Measurements from ENCODE around the gene ALG9. TPM values are rescaled to one million over a fixed set of nuclear protein-coding genes. Genes with fewer than 3 reads are reported as not detected.

The ALG9 gene
- total and polyA plus RNA-seq, 2 of the 4 experiments (the other 2 are of a cell fraction): 20.7 to 35.7 TPM

DNA sequence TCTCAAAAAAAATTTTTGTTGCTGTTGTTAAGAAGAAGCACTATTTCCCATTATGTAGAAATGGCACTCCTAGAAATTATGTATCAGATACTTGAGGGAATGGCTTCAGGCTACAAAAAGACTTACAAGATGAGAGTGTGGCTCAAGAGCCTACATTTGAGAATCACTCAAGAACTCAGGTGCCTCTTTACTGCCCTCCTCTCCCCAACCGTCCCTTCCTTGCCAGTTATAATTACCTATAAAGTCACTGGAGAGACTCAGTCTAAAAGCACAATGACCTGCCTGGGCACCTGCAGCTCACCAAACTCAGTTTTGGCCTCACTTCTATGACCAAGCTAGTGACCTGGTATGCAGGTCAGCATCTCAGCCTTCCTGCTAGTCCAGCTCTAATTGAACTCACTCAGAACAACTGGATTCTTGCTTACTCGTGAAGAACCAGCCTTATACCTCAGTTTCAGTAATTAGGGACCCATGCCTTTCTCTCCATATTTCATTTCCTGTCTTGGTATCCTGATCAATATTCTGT, 63.3 kb downstream of the ALG9 start:
- H3K4ac ChIP-seq (ENCODE audit: low read depth, low read length): no peak overlapping the region
- H2BK5ac ChIP-seq (ENCODE audit: low read depth, low read length, poor library complexity, severe bottlenecking): no peak overlapping the region
- no peak overlapping the region for H3K23ac ChIP-seq (ENCODE audit: low read depth, low read length)
- peaks cover 3% of the 10 kb centered on the region in 2 experiments; a peak in 1 of 4 replicates for H3K79me1 ChIP-seq (ENCODE audit: low read depth in 1 of 2, low read length in 2 of 2)
- no peak overlapping the region for H3K4me3 ChIP-seq (ENCODE audit: insufficient read depth, low read depth, low read length)
- CTCF ChIA-PET: interaction anchor here (0.6 kb wide), 1 partner anchor 20 kb away, joined by 5 read pairs; no protein-coding TSS in a partner anchor
- WGBS, 2 experiments (ENCODE audit: extremely low coverage in 2 of 2, insufficient read length in 1 of 2): 100% methylated on average over 2 of the region's 2 CpGs; no CpG with 5 or more reads in 1 of the 2 experiments
- no peak overlapping the region for H2BK120ac ChIP-seq (ENCODE audit: low read depth, low read length)
- no peak overlapping the region for H4K91ac ChIP-seq (ENCODE audit: insufficient read depth, low read depth, low read length)
- H4K5ac ChIP-seq (ENCODE audit: low read depth, low read length): no peak overlapping the region
- H3K56ac ChIP-seq (ENCODE audit: extremely low read depth, insufficient read depth, low read length): no peak overlapping the region
- ATAC-seq (ENCODE audit: low read depth) (no peak), DNase-seq (no peak)
- no peak overlapping the region for H3K9ac ChIP-seq (ENCODE audit: low read depth, low read length)
- no peak overlapping the region for H3K4me2 ChIP-seq (ENCODE audit: low read depth, low read length)
- in situ Hi-C loops (cut with MboI; ENCODE audit: low sequenced_read_pairs): no loop called here
- H3K18ac ChIP-seq (ENCODE audit: low read depth, low read length): no peak overlapping the region
- POLR2A ChIA-PET (ENCODE audit: unreplicated experiment): no interaction called here
- no peak overlapping the region for H3K27ac ChIP-seq (ENCODE audit: insufficient read depth, low read length)
- H3K4me1 ChIP-seq (ENCODE audit: control insufficient read depth, insufficient read depth, low read length): no peaks in the 10 kb centered on the region
- no peak overlapping the region for H4K8ac ChIP-seq (ENCODE audit: low read depth in 2 of 2, low read length in 2 of 2)
- H2AK5ac ChIP-seq (ENCODE audit: low read depth, low read length): no peak overlapping the region
- no peak overlapping the region for H2BK15ac ChIP-seq (ENCODE audit: low read depth, low read length)
- peaks cover 14% of the 10 kb centered on the region for H3K36me3 ChIP-seq (ENCODE audit: control insufficient read depth, insufficient read depth, low read length)
- peaks cover 6% of the 10 kb centered on the region; the same call in 1 of the 2 replicates for H3K9me1 ChIP-seq (ENCODE audit: insufficient read depth, low read length)
- no peak overlapping the region for H3K14ac ChIP-seq (replicated peaks; ENCODE audit: low read depth, low read length)
- no peak overlapping the region for H2AFZ ChIP-seq (replicated peaks; ENCODE audit: low read length, poor library complexity)
- dilution Hi-C loops (cut with HindIII; ENCODE audit: low sequenced_read_pairs, unreplicated experiment): no loop called here
- no peaks in the 10 kb centered on the region for H3K9me3 ChIP-seq (ENCODE audit: control insufficient read depth, insufficient read depth, low read length)
- no TSS peak for BruUV-seq (replicated peaks)
- TF ChIP-seq NFE2L2 (IDR thresholded peaks at IDR 0.05; ENCODE audit: low read depth, low read length) (no peak), BHLHE40 (IDR thresholded peaks at IDR 0.05; ENCODE audit: low read depth, low read length) (no peak), MAFK (IDR thresholded peaks at IDR 0.05; ENCODE audit: low read depth, low read length) (no peak), CHD1 (IDR thresholded peaks at IDR 0.05; ENCODE audit: low read depth, low read length) (no peak), FOS (IDR thresholded peaks at IDR 0.05; ENCODE audit: low read depth, low read length) (no peak), MXI1 (IDR thresholded peaks at IDR 0.05; ENCODE audit: borderline replicate concordance, low read depth, low read length) (no peak), POLR2A (IDR thresholded peaks at IDR 0.05; ENCODE audit: low read depth, low read length) (no peak), RCOR1 (IDR thresholded peaks at IDR 0.05; ENCODE audit: insufficient replicate concordance, low read length) (no peak), RAD21 (IDR thresholded peaks at IDR 0.05; ENCODE audit: low read length) (no peak), SMC3 (IDR thresholded peaks at IDR 0.05; ENCODE audit: low read depth, low read length) (no peak), MAZ (IDR thresholded peaks at IDR 0.05; ENCODE audit: borderline replicate concordance, low read depth, low read length) (no peak), CEBPB (IDR thresholded peaks at IDR 0.05; ENCODE audit: low read depth, low read length) (no peak)
- TF ChIP-seq, protein P1, sequence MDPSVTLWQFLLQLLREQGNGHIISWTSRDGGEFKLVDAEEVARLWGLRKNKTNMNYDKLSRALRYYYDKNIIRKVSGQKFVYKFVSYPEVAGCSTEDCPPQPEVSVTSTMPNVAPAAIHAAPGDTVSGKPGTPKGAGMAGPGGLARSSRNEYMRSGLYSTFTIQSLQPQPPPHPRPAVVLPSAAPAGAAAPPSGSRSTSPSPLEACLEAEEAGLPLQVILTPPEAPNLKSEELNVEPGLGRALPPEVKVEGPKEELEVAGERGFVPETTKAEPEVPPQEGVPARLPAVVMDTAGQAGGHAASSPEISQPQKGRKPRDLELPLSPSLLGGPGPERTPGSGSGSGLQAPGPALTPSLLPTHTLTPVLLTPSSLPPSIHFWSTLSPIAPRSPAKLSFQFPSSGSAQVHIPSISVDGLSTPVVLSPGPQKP (IDR thresholded peaks at IDR 0.05; ENCODE audit: borderline replicate concordance, low read depth, low read length): no peak
- TF ChIP-seq, protein P2, sequence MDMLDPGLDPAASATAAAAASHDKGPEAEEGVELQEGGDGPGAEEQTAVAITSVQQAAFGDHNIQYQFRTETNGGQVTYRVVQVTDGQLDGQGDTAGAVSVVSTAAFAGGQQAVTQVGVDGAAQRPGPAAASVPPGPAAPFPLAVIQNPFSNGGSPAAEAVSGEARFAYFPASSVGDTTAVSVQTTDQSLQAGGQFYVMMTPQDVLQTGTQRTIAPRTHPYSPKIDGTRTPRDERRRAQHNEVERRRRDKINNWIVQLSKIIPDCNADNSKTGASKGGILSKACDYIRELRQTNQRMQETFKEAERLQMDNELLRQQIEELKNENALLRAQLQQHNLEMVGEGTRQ (IDR thresholded peaks at IDR 0.05; ENCODE audit: low read depth, low read length): no peak
- TF ChIP-seq, protein P3, sequence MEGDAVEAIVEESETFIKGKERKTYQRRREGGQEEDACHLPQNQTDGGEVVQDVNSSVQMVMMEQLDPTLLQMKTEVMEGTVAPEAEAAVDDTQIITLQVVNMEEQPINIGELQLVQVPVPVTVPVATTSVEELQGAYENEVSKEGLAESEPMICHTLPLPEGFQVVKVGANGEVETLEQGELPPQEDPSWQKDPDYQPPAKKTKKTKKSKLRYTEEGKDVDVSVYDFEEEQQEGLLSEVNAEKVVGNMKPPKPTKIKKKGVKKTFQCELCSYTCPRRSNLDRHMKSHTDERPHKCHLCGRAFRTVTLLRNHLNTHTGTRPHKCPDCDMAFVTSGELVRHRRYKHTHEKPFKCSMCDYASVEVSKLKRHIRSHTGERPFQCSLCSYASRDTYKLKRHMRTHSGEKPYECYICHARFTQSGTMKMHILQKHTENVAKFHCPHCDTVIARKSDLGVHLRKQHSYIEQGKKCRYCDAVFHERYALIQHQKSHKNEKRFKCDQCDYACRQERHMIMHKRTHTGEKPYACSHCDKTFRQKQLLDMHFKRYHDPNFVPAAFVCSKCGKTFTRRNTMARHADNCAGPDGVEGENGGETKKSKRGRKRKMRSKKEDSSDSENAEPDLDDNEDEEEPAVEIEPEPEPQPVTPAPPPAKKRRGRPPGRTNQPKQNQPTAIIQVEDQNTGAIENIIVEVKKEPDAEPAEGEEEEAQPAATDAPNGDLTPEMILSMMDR (conservative IDR thresholded peaks at IDR 0.05; ENCODE audit: low read depth, low read length): no peak
- no peak overlapping the region for H2AK9ac ChIP-seq (replicated peaks; ENCODE audit: low read depth, low read length, poor library complexity)
- no peaks in the 10 kb centered on the region for H4K20me1 ChIP-seq (ENCODE audit: insufficient read depth, low read length)
- intact Hi-C loops (cut with micrococcal nuclease): no loop called here
- H3K27me3 ChIP-seq (ENCODE audit: control insufficient read depth, insufficient read depth, low read length): no peaks in the 10 kb centered on the region
- no peak overlapping the region for H2BK20ac ChIP-seq (ENCODE audit: low read depth, low read length)
